Smooth muscle cell (in vitro differentiated cells): ENCODE results near the gene PLCXD3. TPM values are rescaled to one million over a fixed set of nuclear protein-coding genes. Genes with fewer than 3 reads are reported as not detected.

ENCODE experiments used
- DNase-seq: peaks from one replicate; lab custom pipeline; 2025; ENCODE audit not compliant: unreplicated experiment; lab: John Stamatoyannopoulos, UW
- H2AFZ ChIP-seq: fragments of 200-600 bp; sonication (generic); 2 replicates; pipeline ENCODE4 v1.6.0; 2016; ENCODE audit warnings: antibody characterized with exemption, low read depth, mild to moderate bottlenecking
- H3F3A ChIP-seq: fragments of 200-600 bp; sonication (generic); 2 replicates; pipeline ENCODE4 v1.6.0; 2017; ENCODE audit warnings: antibody characterized with exemption, low read depth
- H3K27ac ChIP-seq: fragments of 200-600 bp; sonication (generic); 2 replicates; pipeline ENCODE4 v1.5.1; 2016; ENCODE audit warnings: low read depth, mild to moderate bottlenecking
- H3K27me3 ChIP-seq: fragments of 200-600 bp; sonication (generic); 2 replicates; pipeline ENCODE4 v1.6.1; 2016; ENCODE audit warnings: low read depth, mild to moderate bottlenecking
- H3K36me3 ChIP-seq: fragments of 200-600 bp; sonication (generic); 2 replicates; pipeline ENCODE4 v1.5.1; 2016; ENCODE audit warnings: low read depth
- H3K4me1 ChIP-seq: fragments of 200-600 bp; sonication (generic); 2 replicates; pipeline ENCODE4 v1.5.1; 2016; ENCODE audit warnings: low read depth
- H3K4me2 ChIP-seq: fragments of 200-600 bp; sonication (generic); 2 replicates; pipeline ENCODE4 v1.6.0; 2016; ENCODE audit warnings: mild to moderate bottlenecking
- H3K4me3 ChIP-seq: fragments of 200-600 bp; sonication (generic); 2 replicates; pipeline ENCODE4 v1.5.1; 2016; ENCODE audit warnings: mild to moderate bottlenecking
- H3K79me2 ChIP-seq: fragments of 200-600 bp; sonication (generic); 2 replicates; pipeline ENCODE4 v1.6.0; 2016; ENCODE audit warnings: low read depth, mild to moderate bottlenecking
- H3K9ac ChIP-seq: fragments of 200-600 bp; sonication (generic); 2 replicates; pipeline ENCODE4 v1.6.0; 2016; ENCODE audit warnings: low read depth
- H3K9me3 ChIP-seq: fragments of 200-600 bp; sonication (generic); replicated peaks from 2 replicates; pipeline ENCODE4 v1.5.1; 2016; ENCODE audit warnings: low read depth
- H4K20me1 ChIP-seq: fragments of 200-600 bp; sonication (generic); 2 replicates; pipeline ENCODE4 v1.6.0; 2016; ENCODE audit warnings: low read depth
- WGBS: methylation state at CpG from one replicate; pipeline ENCODE4 v1.1.7; 2016; ENCODE audit warnings: low lambda C conversion rate; 5-methylcytosine and 5-hydroxymethylcytosine counted together
- polyA plus RNA-seq: library from polyadenylated mRNA; unstranded; fragments of >200 nt; fragmentation: Nextera tagmentation; extraction: Ambion mirVana; gene quantifications from 2 replicates; pipeline ENCODE4 v1.2.1, GENCODE V29; 2016
- total RNA-seq: library from RNA; depleted of rRNA; stranded (reverse); fragments of >200 nt; gene quantifications from 2 replicates; pipeline ENCODE4 v1.2.3, GENCODE V29; 2014
- TF ChIP-seq, protein P1 (sequence below): fragments of 200-600 bp; sonication (generic); IDR thresholded peaks from 2 replicates; pipeline ENCODE4 v1.5.1; 2017; ENCODE audit warnings: borderline replicate concordance, mild to moderate bottlenecking, antibody characterized with exemption; ENCODE audit not compliant: insufficient read depth, poor library complexity, severe bottlenecking

The PLCXD3 gene
- total and polyA plus RNA-seq, 2 experiments from 2014 or later = 0.09 TPM; not detected in 1

DNA sequence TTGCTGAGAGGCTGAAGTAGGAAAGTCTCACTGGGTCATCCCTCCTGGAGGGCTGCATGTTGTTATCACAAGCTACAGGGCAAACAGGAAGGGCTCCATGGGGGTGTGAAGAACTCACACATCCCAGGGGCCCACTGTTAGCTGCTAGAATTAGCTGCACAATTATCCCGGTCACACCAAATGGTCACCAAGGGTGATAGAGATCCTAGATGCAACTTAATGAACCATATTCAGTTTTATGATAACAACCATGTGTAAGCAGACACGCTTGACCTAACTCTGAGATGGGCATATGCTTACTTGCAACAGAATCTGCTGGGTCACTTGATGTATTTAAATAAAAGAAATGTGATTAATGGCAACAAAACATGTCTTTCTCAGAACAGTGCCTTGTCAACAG is 153.6 kb downstream of the PLCXD3 start:
- 71% methylated on average over 2 of the region's 2 CpGs for WGBS
- TF ChIP-seq, protein P1, sequence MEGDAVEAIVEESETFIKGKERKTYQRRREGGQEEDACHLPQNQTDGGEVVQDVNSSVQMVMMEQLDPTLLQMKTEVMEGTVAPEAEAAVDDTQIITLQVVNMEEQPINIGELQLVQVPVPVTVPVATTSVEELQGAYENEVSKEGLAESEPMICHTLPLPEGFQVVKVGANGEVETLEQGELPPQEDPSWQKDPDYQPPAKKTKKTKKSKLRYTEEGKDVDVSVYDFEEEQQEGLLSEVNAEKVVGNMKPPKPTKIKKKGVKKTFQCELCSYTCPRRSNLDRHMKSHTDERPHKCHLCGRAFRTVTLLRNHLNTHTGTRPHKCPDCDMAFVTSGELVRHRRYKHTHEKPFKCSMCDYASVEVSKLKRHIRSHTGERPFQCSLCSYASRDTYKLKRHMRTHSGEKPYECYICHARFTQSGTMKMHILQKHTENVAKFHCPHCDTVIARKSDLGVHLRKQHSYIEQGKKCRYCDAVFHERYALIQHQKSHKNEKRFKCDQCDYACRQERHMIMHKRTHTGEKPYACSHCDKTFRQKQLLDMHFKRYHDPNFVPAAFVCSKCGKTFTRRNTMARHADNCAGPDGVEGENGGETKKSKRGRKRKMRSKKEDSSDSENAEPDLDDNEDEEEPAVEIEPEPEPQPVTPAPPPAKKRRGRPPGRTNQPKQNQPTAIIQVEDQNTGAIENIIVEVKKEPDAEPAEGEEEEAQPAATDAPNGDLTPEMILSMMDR = no peak
- Histone ChIP-seq H3K4me3 (no peak overlapping the region), H3K27ac (no peak overlapping the region), H3K9me3 (no peaks in the 10 kb centered on the region), H3K27me3 (no peaks in the 10 kb centered on the region), H3K79me2 (no peaks in the 10 kb centered on the region), H3K4me1 (no peaks in the 10 kb centered on the region), H3K36me3 (no peaks in the 10 kb centered on the region), H3F3A (no peaks in the 10 kb centered on the region), H3K9ac (no peak overlapping the region), H4K20me1 (no peaks in the 10 kb centered on the region), H2AFZ (no peak overlapping the region), H3K4me2 (no peak overlapping the region)
- DNase-seq = no peak

DNA sequence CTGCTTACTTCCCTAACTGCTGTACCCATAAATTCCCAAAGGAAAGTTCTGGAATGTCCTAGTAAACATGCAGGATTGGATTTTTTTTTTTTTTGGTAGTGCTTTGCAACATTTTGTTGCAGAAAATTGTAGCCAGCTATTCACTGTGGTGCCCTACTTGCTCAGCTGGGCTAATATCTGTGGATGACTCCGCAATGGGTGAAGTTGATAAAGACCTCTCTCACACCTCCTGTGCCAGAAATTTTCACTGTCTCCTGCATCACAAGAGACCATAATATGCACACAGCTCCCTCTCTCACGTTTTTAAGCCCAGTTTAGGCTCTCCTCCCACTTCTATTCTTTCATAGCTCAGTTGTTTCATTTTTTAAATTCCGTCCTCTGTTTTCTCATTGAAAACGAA is 160.6 kb downstream of the PLCXD3 start:
- Histone ChIP-seq H3K9me3 (no peaks in the 10 kb centered on the region), H3K9ac (no peak overlapping the region), H4K20me1 (no peaks in the 10 kb centered on the region), H3K27me3 (no peaks in the 10 kb centered on the region), H3K79me2 (no peaks in the 10 kb centered on the region), H3K4me3 (no peak overlapping the region), H2AFZ (no peak overlapping the region), H3K4me2 (no peak overlapping the region), H3K27ac (no peak overlapping the region), H3K36me3 (no peaks in the 10 kb centered on the region), H3K4me1 (no peaks in the 10 kb centered on the region), H3F3A (no peaks in the 10 kb centered on the region)
- TF ChIP-seq, protein P1 = no peak
- no peak for DNase-seq
- 83% methylated on average over 4 of the region's 4 CpGs for whole genome bisulfite sequencing

DNA sequence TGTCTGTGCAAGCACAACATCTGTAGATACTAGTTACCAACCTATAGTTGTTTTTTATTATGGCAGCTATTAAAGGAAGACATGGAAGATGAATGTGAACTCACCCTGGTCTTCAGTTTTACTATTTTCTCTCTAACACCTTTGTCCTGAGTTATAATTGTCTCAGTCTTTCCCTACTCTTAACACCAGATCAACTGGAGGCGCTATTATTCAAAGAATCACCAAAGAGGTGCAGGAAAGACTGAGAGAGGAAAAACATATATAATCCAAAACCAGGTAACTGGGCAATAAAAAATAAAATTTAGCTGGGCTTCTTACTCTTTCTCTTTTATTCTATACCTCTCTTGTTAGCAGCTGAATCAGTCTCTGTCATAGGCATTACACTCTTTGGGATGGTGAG is 162.8 kb downstream of the PLCXD3 start:
- DNase-seq = no peak
- no peaks in the 10 kb centered on the region for H3K27me3 ChIP-seq
- H3K4me2 ChIP-seq = no peak overlapping the region
- no peaks in the 10 kb centered on the region for H3F3A ChIP-seq
- H2AFZ ChIP-seq = no peak overlapping the region
- no peaks in the 10 kb centered on the region for H3K79me2 ChIP-seq
- H3K4me3 ChIP-seq = no peak overlapping the region
- no peaks in the 10 kb centered on the region for H3K9me3 ChIP-seq
- H3K4me1 ChIP-seq = no peaks in the 10 kb centered on the region
- H3K9ac ChIP-seq = no peak overlapping the region
- H3K27ac ChIP-seq = no peak overlapping the region
- TF ChIP-seq, protein P1 = no peak
- H3K36me3 ChIP-seq = no peaks in the 10 kb centered on the region
- H4K20me1 ChIP-seq = no peaks in the 10 kb centered on the region
- WGBS = 83% methylated on average over 1 of the region's 1 CpG

DNA sequence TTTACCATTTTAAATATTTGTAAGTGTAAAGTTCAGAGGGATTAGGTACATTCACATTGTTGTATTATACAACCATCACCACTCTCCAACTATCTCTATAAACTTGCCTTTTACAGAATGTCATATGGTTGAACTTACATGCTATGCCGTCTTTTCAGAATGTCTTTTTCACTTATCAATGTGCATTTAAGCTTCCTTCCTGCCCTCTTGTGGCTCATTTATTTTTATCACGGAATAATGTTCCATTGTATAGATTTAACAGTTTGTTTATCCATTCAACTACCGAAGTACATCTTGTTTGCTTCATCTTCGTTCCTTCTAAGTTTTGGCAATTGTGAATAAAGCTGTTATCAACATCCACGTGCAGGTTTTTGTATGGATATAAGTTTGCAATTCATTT is 163.8 kb downstream of the PLCXD3 start:
- H2AFZ ChIP-seq = no peak overlapping the region
- no peaks in the 10 kb centered on the region for H3K36me3 ChIP-seq
- TF ChIP-seq, protein P1 = no peak
- no peaks in the 10 kb centered on the region for H3K79me2 ChIP-seq
- H4K20me1 ChIP-seq = no peaks in the 10 kb centered on the region
- WGBS = 72% methylated on average over 5 of the region's 5 CpGs
- no peak overlapping the region for H3K4me3 ChIP-seq
- no peak for DNase-seq
- no peaks in the 10 kb centered on the region for H3K27me3 ChIP-seq
- no peak overlapping the region for H3K9ac ChIP-seq
- H3K27ac ChIP-seq = no peak overlapping the region
- H3K4me1 ChIP-seq = no peaks in the 10 kb centered on the region
- no peaks in the 10 kb centered on the region for H3F3A ChIP-seq
- H3K4me2 ChIP-seq = no peak overlapping the region
- no peaks in the 10 kb centered on the region for H3K9me3 ChIP-seq
